ENCODE measurements around the gene PPP1R14C.
"Not testable (repeated sequence)": the region's sequence is repeated elsewhere in the genome, so short reads cannot be mapped to it uniquely, and the experiment has no call there.

PPP1R14C gene

GRCh38 chr6:150165020-150165702 lies 22.3 kb downstream of the PPP1R14C start:
- Mint-ChIP-seq H3K4me3 (no peak overlapping the region), H3K27me3 (no peaks in the 10 kb centered on the region), H3K36me3 (no peaks in the 10 kb centered on the region), H3K4me1 (peaks cover 13 to 20% of the 10 kb centered on the region in 2 donors), H3K9me3 (peaks cover 0 to 5% of the 10 kb centered on the region in 2 donors), H3K27ac (no peak overlapping the region)
- ATAC-seq (replicated peaks) (no peak), DNase-seq (no peak)

DNA sequence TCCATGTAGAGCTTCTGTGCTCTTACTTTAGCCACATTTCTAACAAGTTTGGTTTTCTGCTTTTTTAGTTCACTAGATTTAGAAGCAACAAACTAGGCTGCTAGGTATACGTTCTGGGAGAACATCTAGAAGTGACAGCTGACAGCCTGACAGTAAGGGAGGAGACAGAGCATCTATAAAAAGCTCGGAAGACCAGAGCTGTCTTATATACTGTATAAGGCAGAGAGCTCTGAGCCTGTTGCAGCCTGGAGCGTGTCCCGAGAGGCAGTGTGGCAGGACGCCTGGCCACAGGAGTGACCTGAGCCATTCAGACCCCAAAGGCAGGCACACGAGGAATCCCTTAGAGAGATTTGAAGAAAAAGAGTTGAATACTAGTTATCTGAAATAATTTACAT lies 24.6 kb downstream of the PPP1R14C start:
- DNase-seq (no peak), ATAC-seq (replicated peaks) (no peak)
- peaks cover 0 to 6% of the 10 kb centered on the region in 2 donors for H3K9me3 Mint-ChIP-seq
- H3K36me3 Mint-ChIP-seq: no peaks in the 10 kb centered on the region
- H3K27me3 Mint-ChIP-seq: no peaks in the 10 kb centered on the region
- H3K4me3 Mint-ChIP-seq: no peak overlapping the region
- peaks cover 13 to 26% of the 10 kb centered on the region in 2 donors for H3K4me1 Mint-ChIP-seq
- H3K27ac Mint-ChIP-seq: no peak overlapping the region

DNA sequence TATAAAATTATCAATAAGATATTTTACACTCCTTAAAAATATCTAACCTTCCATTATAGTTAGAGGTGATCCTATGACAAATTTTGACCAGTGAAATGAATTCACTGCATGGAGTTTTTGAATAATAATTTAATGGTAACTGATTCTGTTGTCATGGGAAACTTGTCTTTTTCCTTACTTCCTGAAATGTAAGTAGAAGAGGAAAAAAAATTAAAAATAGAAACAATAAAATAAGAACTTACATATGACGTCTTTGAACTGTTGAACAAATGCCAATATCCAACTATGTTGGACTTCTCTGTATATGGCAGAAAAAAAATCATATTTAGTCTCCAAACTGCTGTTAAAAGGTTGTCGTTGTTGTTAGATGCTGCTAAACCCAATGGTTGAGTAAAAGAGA lies 26.3 kb downstream of the PPP1R14C start:
- H3K9me3 Mint-ChIP-seq: peaks cover 0 to 6% of the 10 kb centered on the region in 2 donors
- peaks cover 13 to 26% of the 10 kb centered on the region in 2 donors for H3K4me1 Mint-ChIP-seq
- H3K4me3 Mint-ChIP-seq: no peak overlapping the region
- no peak for ATAC-seq (replicated peaks)
- H3K27me3 Mint-ChIP-seq: no peaks in the 10 kb centered on the region
- H3K36me3 Mint-ChIP-seq: no peaks in the 10 kb centered on the region
- no peak overlapping the region for H3K27ac Mint-ChIP-seq
- no peak for DNase-seq

DNA sequence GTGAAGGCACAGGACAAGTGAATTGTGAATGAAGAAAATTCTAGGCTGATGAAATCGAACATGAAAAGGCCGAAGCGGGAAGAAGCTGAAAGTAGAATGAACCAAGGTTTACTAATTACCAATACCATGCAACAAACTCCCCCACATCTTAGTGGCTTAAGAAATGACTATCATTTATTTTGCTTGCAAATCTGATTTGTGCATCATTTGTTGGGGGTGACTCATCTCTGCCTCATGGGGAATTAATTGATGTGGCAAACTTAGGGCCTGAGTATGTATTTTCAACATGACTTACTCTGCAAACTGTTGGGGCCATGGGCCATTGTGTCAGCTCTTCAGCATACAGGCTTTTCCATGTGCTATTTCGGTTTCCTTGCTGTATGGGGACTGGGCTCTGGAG lies 26.8 kb downstream of the PPP1R14C start:
- Mint-ChIP-seq H3K36me3 (no peaks in the 10 kb centered on the region), H3K27me3 (no peaks in the 10 kb centered on the region), H3K4me1 (peaks cover 13 to 26% of the 10 kb centered on the region in 2 donors), H3K27ac (no peak overlapping the region), H3K9me3 (peaks cover 0 to 6% of the 10 kb centered on the region in 2 donors), H3K4me3 (no peak overlapping the region)
- DNase-seq: peak; percentile 27
- peak; percentile 73 to 86 for ATAC-seq (replicated peaks)

- peaks cover 12 to 23% of the 10 kb centered on the region in 2 donors for H3K4me1 Mint-ChIP-seq
- H3K27ac Mint-ChIP-seq: no peak overlapping the region
- H3K27me3 Mint-ChIP-seq: no peaks in the 10 kb centered on the region
- H3K36me3 Mint-ChIP-seq: no peaks in the 10 kb centered on the region
- ATAC-seq (replicated peaks) (no peak), DNase-seq (no peak)
- H3K9me3 Mint-ChIP-seq: peaks cover 0 to 6% of the 10 kb centered on the region in 2 donors
- H3K4me3 Mint-ChIP-seq: no peak overlapping the region
Observed at GRCh38 chr6:150172929-150173328, 30.1 kb downstream of the PPP1R14C start.

DNA sequence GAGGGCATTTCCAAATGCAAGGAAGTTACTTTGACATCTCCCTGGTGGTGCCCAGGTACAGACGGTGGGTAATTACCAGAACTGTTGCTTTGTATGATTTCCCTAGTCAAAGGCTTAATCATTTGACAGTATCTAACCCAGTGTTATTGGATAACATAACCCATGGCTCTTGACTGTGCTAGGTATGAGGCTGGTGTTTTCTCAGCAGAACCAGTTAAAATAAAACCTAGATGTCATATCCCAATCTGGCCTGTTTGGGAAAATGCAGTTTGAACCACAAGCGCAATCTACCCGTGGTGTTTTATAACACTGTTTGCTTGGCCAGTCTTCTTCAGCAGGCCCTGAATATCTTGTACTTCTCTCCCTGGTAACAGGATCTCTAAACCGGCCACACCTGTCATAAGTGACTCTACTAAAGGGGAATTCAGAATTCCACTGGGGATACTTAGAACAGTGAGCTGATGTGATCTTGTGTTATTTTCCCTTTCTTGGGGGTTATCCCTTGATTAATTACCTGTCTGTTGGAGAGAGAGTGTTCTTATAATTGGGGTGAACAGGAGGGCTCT lies 32.8 kb downstream of the PPP1R14C start:
- ATAC-seq (replicated peaks) (no peak), DNase-seq (no peak)
- no peaks in the 10 kb centered on the region for H3K36me3 Mint-ChIP-seq

DNA sequence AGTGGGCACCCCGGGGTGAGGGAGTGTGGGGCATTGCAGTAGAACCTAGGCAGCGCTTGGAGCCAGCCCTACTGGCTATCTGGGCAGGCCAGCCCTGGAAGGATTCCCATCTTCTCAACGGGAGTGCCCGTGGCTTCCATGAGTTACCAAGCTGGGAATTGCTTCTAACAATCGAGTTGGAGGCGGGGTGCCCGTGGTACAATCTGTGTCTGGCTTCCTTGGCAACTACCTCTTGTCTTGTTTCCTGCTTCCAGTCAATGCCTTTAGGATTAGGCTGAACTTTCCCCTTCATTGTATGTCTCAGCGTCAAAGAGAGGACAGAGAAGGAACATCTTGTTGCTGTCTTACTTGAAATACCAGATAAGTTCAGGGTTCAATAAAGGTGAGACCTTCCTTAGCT lies 33.3 kb downstream of the PPP1R14C start:
- no peak overlapping the region for H3K4me3 Mint-ChIP-seq
- H3K27me3 Mint-ChIP-seq: no peaks in the 10 kb centered on the region
- no peaks in the 10 kb centered on the region for H3K36me3 Mint-ChIP-seq
- no peaks in the 10 kb centered on the region for H3K4me1 Mint-ChIP-seq
- no peaks in the 10 kb centered on the region for H3K9me3 Mint-ChIP-seq
- no peak for ATAC-seq (replicated peaks)
- DNase-seq: no peak
- H3K27ac Mint-ChIP-seq: no peak overlapping the region

More for the DNA sequence above, 32.8 kb downstream of the PPP1R14C start:
- Mint-ChIP-seq H3K4me1 (peaks cover 0 to under 1% of the 10 kb centered on the region in 2 donors), H3K9me3 (no peaks in the 10 kb centered on the region), H3K27ac (no peak overlapping the region), H3K4me3 (no peak overlapping the region), H3K27me3 (no peaks in the 10 kb centered on the region)

DNA sequence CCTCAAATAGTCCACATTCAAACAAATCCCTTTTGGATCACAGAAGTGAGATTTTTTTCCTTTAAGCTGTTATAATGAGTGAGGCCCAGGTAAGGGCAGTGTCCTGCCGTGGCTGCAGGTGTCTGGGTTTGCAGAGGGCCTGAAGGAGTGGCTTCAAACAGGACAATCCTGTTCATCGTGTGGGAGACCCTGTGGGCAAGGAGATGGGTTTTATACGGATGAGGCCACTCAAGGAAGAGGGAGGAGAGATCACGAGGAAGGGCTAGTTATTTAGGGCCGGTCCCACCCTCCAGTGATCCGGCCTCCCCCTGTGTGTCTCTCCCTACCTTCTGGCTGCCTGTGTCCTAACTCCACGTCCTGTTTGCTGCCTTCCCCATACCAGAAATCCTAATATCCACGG lies 33.8 kb downstream of the PPP1R14C start:
- DNase-seq (no peak), ATAC-seq (replicated peaks) (no peak)
- no peak overlapping the region for H3K4me3 Mint-ChIP-seq
- H3K27me3 Mint-ChIP-seq: no peaks in the 10 kb centered on the region
- no peaks in the 10 kb centered on the region for H3K36me3 Mint-ChIP-seq
- peaks cover 0 to 1% of the 10 kb centered on the region in 2 donors for H3K4me1 Mint-ChIP-seq
- no peak overlapping the region for H3K27ac Mint-ChIP-seq
- H3K9me3 Mint-ChIP-seq: no peaks in the 10 kb centered on the region

- no peak overlapping the region for H3K27ac Mint-ChIP-seq
- H3K36me3 Mint-ChIP-seq: no peaks in the 10 kb centered on the region
- H3K4me1 Mint-ChIP-seq: peaks cover 0 to 2% of the 10 kb centered on the region in 2 donors
- no peaks in the 10 kb centered on the region for H3K27me3 Mint-ChIP-seq
- no peak overlapping the region for H3K4me3 Mint-ChIP-seq
- no peak for ATAC-seq (replicated peaks)
- no peak for DNase-seq
- H3K9me3 Mint-ChIP-seq: no peaks in the 10 kb centered on the region
Observed at GRCh38 chr6:150177259-150177951, 34.6 kb downstream of the PPP1R14C start.

DNA sequence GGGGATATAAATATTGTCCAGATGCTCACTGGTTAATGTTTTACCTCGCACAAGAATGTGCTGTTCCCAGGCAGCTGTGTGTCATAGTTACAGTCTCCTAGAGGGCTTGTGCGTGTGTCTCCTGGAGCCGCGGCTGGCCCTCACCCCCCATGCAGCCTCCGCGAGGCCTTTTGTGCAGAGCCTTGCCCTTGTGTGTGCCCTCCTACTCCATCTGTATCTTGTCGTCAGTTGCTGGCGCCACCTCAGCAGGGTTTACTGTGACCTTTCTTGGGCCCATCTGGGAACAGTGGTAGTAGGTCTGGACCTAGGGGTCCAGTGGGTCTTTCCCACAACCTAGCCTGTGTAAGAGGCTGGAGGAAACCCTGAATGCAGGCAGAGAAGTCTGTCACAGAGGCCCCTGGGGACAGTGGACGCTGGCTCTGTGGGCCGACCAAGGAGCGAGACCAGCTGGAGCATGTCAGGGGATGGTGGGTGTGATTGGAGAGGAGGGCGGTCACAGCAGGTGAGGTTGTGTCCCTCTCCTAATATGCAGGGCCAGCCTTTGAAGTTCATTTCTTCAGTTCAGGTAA lies 35.2 kb downstream of the PPP1R14C start:
- no peaks in the 10 kb centered on the region for H3K9me3 Mint-ChIP-seq
- H3K27ac Mint-ChIP-seq: no peak overlapping the region
- DNase-seq: no peak
- H3K27me3 Mint-ChIP-seq: no peaks in the 10 kb centered on the region
- ATAC-seq (replicated peaks): no peak
- peaks cover 4% of the 10 kb centered on the region in 2 donors for H3K4me1 Mint-ChIP-seq
- H3K36me3 Mint-ChIP-seq: no peaks in the 10 kb centered on the region
- H3K4me3 Mint-ChIP-seq: no peak overlapping the region

- no peaks in the 10 kb centered on the region for H3K9me3 Mint-ChIP-seq
- no peak overlapping the region for H3K4me3 Mint-ChIP-seq
- H3K4me1 Mint-ChIP-seq: peaks cover 8 to 14% of the 10 kb centered on the region in 2 donors
- no peaks in the 10 kb centered on the region for H3K27me3 Mint-ChIP-seq
- DNase-seq (no peak), ATAC-seq (replicated peaks) (no peak)
- no peaks in the 10 kb centered on the region for H3K36me3 Mint-ChIP-seq
- H3K27ac Mint-ChIP-seq: no peak overlapping the region
Observed at GRCh38 chr6:150179030-150179429, 36.2 kb downstream of the PPP1R14C start.

DNA sequence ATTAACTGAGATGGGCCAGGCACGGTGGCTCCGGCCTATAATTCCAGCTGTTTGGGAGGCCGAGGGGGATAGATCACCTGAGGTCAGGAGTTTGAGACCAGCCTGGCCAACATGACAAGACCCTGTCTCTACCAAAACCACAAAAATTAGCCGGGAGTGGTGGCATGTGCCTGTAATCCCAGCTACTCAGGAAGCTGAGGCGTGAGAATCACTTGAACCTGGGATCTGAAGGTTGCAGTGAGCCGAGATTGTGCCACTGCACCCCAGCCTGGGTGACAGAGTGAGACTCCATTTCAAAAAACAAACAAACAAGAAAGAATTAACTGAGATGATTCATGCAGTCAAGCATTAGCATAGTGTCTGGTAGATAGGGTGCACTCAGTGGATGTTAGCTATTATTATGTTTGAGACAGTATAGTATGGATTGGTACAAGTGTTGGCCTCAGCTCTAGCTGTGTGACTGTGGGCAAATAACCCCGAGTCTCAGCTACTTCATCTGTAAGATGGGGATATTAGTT lies 37.1 kb downstream of the PPP1R14C start:
- H3K4me3 Mint-ChIP-seq; DNase-seq; ATAC-seq (replicated peaks); H3K36me3 Mint-ChIP-seq; H3K9me3 Mint-ChIP-seq; H3K27me3 Mint-ChIP-seq; H3K27ac Mint-ChIP-seq: not testable (repeated sequence)
- peaks cover 15 to 23% of the 10 kb centered on the region in 2 donors for H3K4me1 Mint-ChIP-seq

DNA sequence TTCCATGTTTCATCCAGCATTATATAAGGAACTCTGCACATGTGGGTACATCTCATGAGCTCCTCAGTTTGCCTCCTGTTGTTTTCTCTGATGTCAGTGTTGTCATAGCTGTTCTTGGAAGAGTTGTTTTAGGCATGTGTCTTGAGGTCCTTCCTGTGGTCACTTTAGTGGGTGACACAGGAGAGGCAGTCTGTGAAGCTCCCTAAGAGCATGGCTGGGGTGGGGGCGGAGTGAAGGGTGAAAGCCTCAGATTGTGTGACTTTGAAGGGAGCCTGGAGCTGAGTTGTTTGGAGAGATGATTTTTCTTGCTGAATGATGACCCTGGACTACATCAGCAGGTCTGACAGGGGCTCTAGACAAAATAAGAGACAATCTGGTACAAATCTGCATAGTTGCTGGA lies 37.7 kb downstream of the PPP1R14C start:
- no peak overlapping the region for H3K27ac Mint-ChIP-seq
- H3K27me3 Mint-ChIP-seq: no peaks in the 10 kb centered on the region
- no peak overlapping the region for H3K4me3 Mint-ChIP-seq
- ATAC-seq (replicated peaks): no peak
- H3K9me3 Mint-ChIP-seq: no peaks in the 10 kb centered on the region
- DNase-seq: no peak
- H3K36me3 Mint-ChIP-seq: no peaks in the 10 kb centered on the region
- peaks cover 20 to 29% of the 10 kb centered on the region in 2 donors for H3K4me1 Mint-ChIP-seq

GRCh38 chr6:150182460-150183078 lies 39.7 kb downstream of the PPP1R14C start:
- H3K27ac Mint-ChIP-seq: no peak overlapping the region
- ATAC-seq (replicated peaks) (no peak), DNase-seq (no peak)
- peaks cover 30 to 42% of the 10 kb centered on the region in 2 donors for H3K4me1 Mint-ChIP-seq
- no peaks in the 10 kb centered on the region for H3K9me3 Mint-ChIP-seq
- no peaks in the 10 kb centered on the region for H3K27me3 Mint-ChIP-seq
- no peak overlapping the region for H3K4me3 Mint-ChIP-seq
- H3K36me3 Mint-ChIP-seq: no peaks in the 10 kb centered on the region
